Measurements from ENCODE around the gene CCDC184.

- TF ChIP-seq NFRKB (IDR thresholded peaks at IDR 0.05) (no peak), ARNT (IDR thresholded peaks at IDR 0.05) (no peak), HDGF (IDR thresholded peaks at IDR 0.05; ENCODE audit: borderline replicate concordance) (no peak), SP1 (IDR thresholded peaks at IDR 0.05) (no peak), ELF4 (IDR thresholded peaks at IDR 0.05) (no peak)
These were observed 37.3 kb downstream of the CCDC184 start for GRCh38 chr12:48220701-48221100.
